CD4-positive, alpha-beta T cell treated with Interleukin-15 for 4 hours (primary cell): Measurements from ENCODE around the gene INCENP.

Experiments used
- DNase-seq: peaks from one replicate; pipeline ENCODE4 v3.0.0-alpha.2; 2020; ENCODE audit warnings: low spot score

INCENP gene

DNA sequence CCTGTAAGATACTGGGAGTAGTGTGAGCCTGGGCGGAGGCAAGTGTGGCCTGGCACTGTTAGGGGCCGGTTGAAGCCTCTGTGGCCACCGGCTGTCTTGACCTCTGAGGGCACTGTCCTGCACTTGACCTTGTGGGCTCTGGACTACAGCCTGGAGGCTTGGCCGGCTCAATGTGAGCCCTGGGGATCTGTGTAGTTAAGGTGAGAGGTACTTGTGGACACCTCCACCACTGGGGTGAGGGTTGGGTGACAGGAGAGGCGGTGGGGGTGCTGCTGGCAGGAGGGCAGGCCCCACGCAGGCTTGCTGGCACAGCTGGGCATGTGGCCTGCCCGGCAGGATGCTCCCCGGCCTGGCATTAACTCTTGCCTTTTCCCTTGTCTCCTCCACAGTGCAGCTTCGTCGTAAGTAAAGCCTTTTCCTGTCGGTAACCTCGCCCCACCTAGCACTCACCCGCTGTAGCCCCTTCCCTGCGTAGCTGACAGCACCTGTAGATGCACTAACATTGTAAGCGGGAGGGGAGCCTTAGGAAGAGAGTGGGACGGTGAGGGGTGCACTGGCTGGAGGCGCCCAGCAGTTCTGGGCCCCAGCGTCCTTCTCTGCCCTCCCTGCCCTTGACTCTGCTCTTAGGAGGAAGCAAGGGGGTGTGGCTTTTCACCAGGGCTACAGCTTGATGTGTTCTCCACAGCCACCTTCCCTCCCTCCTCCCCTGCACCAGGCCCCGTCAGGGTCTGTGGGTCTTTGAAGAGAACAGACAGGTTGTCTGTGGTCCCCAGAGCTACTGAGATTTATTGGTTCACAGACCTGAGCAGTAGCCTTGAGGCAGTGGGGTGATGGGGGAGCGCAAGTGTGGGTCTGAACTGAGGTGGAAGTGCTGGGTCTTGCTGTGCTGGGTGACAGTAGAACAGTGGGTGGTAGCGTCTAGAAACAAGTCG is 17.6 kb downstream of the INCENP start:
- no peak for DNase-seq

GRCh38 chr11:62142043-62142375 is 18.2 kb downstream of the INCENP start:
- no peak for DNase-seq

- DNase-seq = no peak
Measured at GRCh38 chr11:62142921-62143320, 19.1 kb downstream of the INCENP start.

GRCh38 chr11:62143727-62144126 is 19.9 kb downstream of the INCENP start:
- DNase-seq = no peak

DNA sequence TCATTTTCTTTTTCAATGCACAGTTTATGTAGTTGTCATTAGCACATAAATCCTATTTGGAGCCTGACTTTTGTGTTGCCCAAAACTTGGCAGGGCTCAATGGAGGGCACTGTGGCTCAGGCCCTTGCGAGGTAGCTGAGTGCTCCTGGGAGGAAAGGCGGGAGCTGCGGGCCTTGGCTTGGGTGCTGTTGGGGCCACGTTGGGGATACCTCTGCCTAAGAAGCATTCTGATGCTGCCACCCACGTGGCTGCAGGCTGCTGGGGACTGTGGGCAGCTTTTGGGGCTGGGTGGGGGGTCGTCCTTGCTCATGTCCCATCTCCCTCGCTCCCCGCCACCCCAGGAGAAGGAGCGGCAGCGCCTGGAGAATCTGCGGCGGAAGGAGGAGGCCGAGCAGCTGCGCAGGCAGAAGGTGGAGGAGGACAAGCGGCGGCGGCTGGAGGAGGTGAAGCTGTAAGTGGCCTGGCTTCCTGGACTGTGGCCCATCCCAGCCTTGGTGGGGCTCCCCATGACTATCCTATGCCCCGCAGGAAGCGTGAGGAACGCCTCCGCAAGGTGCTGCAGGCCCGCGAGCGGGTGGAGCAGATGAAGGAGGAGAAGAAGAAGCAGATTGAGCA is 20.9 kb downstream of the INCENP start:
- DNase-seq = no peak

DNA sequence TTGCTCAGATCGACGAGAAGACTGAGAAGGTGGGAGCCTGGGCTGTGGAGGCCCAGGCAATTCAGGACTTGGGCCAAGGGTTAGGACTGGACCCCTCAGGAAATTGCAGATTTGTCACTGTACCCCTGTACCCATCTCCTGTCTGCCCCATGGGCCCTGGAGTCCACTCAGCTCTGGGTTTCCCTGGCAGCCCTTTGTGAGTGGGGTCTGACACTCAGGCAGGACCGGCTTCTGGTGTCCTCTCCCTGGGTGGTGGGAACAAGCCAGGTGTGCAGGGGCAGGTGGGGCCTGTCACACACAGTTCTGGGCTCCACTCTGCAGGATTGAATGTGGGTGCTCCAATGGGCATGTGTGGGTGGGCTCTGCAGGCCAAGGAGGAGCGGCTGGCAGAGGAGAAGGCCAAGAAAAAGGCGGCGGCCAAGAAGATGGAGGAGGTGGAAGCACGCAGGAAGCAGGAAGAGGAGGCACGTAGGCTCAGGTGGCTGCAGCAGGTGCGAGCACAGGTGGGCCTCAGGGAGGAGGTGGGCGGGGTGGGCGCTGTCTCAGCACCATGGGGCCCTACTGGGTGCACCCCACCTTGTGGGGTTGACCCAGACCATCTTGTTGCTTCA is 21.6 kb downstream of the INCENP start:
- no peak for DNase-seq

- DNase-seq = no peak
Measured at GRCh38 chr11:62146476-62147200, 22.8 kb downstream of the INCENP start.

DNA sequence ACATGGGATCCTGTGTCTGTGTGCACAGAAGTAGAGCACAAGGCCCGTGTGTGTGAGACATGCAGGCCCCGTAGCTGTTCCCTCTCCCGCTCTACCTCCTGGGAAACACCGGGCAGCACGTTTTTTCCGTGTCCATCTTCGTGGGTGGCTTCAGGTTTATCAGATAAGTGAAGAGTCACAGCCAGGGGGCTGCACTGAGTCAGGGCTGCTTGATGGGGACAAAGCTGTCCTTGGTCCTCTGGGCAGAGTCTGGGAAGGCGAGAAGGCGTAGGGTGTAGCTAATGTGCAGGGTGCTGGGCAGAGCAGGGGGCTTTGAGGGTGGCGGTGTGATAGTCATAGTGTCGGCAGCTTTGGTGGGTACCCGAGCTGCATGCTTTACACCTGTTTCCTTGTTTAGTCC is 23.7 kb downstream of the INCENP start:
- no peak for DNase-seq

- no peak for DNase-seq
Measured at GRCh38 chr11:62148271-62148980, 24.6 kb downstream of the INCENP start.

- DNase-seq = no peak
Measured at GRCh38 chr11:62149986-62150886, 26.4 kb downstream of the INCENP start.

DNA sequence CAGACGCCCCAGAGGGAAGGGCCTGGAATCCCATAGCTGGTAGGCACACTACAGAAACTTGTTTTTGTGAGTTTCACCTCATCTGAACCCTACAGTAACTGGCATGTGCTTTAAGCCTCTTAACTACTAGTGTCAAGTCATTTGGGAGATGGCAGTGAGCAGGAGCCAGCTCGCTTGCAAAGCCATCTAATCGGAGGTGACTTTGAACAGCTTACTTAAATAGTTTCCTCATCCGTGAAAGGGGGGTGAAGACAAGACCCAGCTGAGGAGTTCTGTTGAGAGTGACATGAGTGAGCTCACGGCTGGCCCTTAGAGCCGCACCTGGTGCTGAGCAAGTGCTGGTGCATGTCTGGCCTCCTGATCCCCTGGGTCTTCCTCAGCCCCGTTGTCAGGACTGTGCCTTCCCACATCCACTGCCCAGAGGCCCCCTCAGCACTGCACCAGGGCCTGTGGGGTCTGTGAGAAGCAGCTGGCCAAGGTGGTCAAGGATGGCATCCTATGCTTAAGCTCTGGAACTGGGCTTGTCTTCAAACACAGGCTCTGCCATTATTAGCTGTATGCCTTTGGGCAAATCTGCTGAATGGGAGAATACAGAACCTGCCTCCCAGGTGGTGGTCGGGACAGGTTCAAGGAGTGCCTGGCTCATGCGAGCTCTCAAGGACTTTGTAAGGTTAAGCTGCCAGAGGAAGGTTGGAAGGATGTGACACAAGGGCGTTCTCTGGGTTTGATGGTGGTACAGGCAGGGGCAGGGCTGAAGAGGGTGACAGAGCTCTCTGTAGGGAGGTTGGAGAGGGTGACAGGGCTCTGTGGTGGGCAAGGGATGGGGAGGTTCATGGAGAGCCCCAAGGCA is 27.3 kb downstream of the INCENP start:
- no peak for DNase-seq

DNA sequence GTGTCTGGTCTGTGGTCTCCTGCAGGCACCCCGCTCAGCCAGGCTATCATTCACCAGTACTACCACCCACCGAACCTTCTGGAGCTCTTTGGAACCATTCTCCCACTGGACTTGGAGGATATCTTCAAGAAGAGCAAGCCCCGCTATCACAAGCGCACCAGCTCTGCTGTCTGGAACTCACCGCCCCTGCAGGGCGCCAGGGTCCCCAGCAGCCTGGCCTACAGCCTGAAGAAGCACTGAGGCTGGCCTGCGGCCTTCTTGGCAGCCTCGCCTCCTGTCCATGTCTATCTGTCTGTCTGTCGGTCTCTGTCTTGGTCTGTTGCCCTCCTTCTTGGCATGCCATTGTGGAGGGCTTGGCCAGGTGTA is 27.9 kb downstream of the INCENP start:
- no peak for DNase-seq

GRCh38 chr11:62152245-62153086 is 28.7 kb downstream of the INCENP start:
- DNase-seq = no peak

DNA sequence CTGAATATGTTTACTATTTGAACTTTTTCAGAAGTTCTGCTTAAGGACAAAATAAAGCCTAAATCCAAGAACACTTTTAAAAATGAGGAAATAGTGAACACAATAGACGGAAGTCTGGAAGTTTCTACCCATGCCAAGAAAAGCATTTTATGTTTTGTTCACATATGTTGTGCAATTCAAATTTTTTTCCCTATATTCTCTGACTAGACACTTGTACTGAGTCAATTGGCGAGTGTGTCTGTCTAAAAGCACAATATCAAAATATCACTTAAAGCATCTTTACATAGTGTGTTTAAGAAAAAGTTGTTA is 29.2 kb downstream of the INCENP start:
- no peak for DNase-seq

GRCh38 chr11:62153617-62154016 is 29.8 kb downstream of the INCENP start:
- no peak for DNase-seq

- no peak for DNase-seq
Measured at GRCh38 chr11:62157603-62158002, 33.8 kb downstream of the INCENP start.

- DNase-seq = no peak
Measured at GRCh38 chr11:62166371-62166770, 42.6 kb downstream of the INCENP start.

DNA sequence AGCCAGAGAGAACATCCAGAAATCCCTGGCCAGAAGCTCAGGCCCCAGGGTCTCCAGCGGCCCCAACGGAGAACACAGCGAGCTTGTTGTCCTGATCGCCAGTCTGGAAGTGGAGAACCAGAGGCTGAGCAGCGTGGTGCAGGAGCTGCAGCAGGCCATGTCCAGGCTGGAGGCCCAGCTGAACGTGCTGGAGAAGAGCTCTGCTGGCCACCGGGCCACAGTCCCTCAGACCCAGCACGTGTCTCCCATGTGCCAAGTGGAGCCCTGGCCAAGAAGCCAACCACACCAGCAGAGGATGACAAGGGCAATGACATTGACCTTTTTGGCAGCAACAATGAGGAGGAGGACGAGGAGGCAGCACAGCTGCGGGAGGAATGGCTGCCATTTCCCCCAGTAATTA is 45.6 kb downstream of the INCENP start:
- DNase-seq = no peak

DNA sequence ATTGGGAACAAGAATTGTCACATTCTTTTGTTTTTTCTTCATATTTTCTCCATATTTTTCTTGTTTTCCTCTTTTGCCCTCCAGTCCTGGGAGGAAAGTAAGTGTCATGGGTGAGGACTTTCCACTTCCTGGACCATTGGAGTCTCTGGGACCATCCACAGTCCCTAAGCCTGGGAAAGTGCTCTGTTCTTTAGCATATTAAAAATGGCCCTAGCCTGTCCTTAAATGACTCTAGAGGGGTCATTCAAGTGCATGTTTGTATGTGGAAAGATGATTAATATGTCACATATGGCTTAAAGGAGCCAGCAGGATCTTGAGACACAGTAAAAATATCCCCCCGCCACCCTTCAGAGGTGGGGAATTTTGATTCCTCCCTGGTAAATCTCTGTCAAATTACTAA is 46.1 kb downstream of the INCENP start:
- DNase-seq = no peak
